Osteoblast (primary cell): Measurements from ENCODE around the gene MLANA. TPM values are rescaled to one million over a fixed set of nuclear protein-coding genes. Genes with fewer than 3 reads are reported as not detected.

Experiments
- DNase-seq: peaks from one replicate; pipeline ENCODE4 v3.0.0; 2011; ENCODE audit warnings: low spot score, mixed read lengths; ENCODE audit not compliant: insufficient read length; ENCODE audit errors: missing footprints
- H2AFZ ChIP-seq: 2 replicates; pipeline ENCODE4 v1.6.0; 2011; ENCODE audit warnings: mild to moderate bottlenecking, low read length
- H3K27ac ChIP-seq: 2 replicates; pipeline ENCODE4 v1.5.1; 2011; ENCODE audit warnings: mild to moderate bottlenecking, low read depth, low read length, moderate library complexity
- H3K27me3 ChIP-seq: 2 replicates; pipeline ENCODE4 v1.6.0; 2012; ENCODE audit warnings: mild to moderate bottlenecking, control low read depth, inconsistent platforms, low read length, moderate library complexity; ENCODE audit not compliant: insufficient read depth
- H3K36me3 ChIP-seq: 2 replicates; pipeline ENCODE4 v1.5.1; 2011; ENCODE audit warnings: mild to moderate bottlenecking, low read length, control low read depth, moderate library complexity; ENCODE audit not compliant: insufficient read depth
- H3K4me1 ChIP-seq: 2 replicates; pipeline ENCODE4 v1.5.1; 2011; ENCODE audit warnings: mild to moderate bottlenecking, low read length, control low read depth, moderate library complexity; ENCODE audit not compliant: insufficient read depth
- H3K4me2 ChIP-seq: 2 replicates; pipeline ENCODE4 v1.6.0; 2011; ENCODE audit warnings: mild to moderate bottlenecking, low read length; ENCODE audit not compliant: insufficient read depth
- H3K4me3 ChIP-seq: fragments of 200-600 bp; sonication (generic); 3 replicates; pipeline ENCODE4 v1.5.1; 2012; ENCODE audit warnings: mild to moderate bottlenecking, low read length, inconsistent platforms; ENCODE audit not compliant: insufficient read depth
- H3K79me2 ChIP-seq: 2 replicates; pipeline ENCODE4 v1.6.0; 2012; ENCODE audit warnings: mild to moderate bottlenecking, low read length, control low read depth, inconsistent platforms; ENCODE audit not compliant: insufficient read depth
- H3K9me3 ChIP-seq: 2 replicates; pipeline ENCODE4 v1.5.1; 2011; ENCODE audit warnings: low read depth, low read length, control low read depth
- H4K20me1 ChIP-seq: 2 replicates; pipeline ENCODE4 v1.6.0; 2012; ENCODE audit warnings: mild to moderate bottlenecking, low read length, control low read depth; ENCODE audit not compliant: insufficient read depth
- CTCF ChIP-seq: IDR thresholded peaks from 2 replicates; pipeline ENCODE4 v1.5.1; 2011; ENCODE audit warnings: mild to moderate bottlenecking, low read depth, low read length, moderate library complexity; ENCODE audit errors: extremely low read depth
- total RNA-seq: library from RNA; depleted of rRNA; stranded (reverse); fragments of >200 nt; gene quantifications from 2 replicates; pipeline ENCODE4 v1.2.3, GENCODE V29; 2012

MLANA gene
- total RNA-seq, 1 donor = not detected

GRCh38 chr9:5917273-5917672 is 26.6 kb downstream of the MLANA start:
- Histone ChIP-seq H3K9me3 (no peaks in the 10 kb centered on the region), H3K27ac (no peak overlapping the region), H3K4me3 (no peak overlapping the region), H3K27me3 (no peaks in the 10 kb centered on the region), H3K79me2 (no peaks in the 10 kb centered on the region), H3K36me3 (peaks cover 21% of the 10 kb centered on the region), H2AFZ (no peak overlapping the region), H3K4me1 (peaks cover 9% of the 10 kb centered on the region), H3K4me2 (no peak overlapping the region), H4K20me1 (no peaks in the 10 kb centered on the region)
- no peak for DNase-seq
- TF ChIP-seq CTCF = no peak

- DNase-seq = no peak
Measured at GRCh38 chr9:5917888-5918287, 27.2 kb downstream of the MLANA start.

GRCh38 chr9:5918460-5918859 is 27.8 kb downstream of the MLANA start:
- peaks cover 9% of the 10 kb centered on the region for H3K4me1 ChIP-seq
- no peak overlapping the region for H3K4me2 ChIP-seq
- no peaks in the 10 kb centered on the region for H4K20me1 ChIP-seq
- H3K4me3 ChIP-seq = no peak overlapping the region
- H3K27ac ChIP-seq = no peak overlapping the region
- TF ChIP-seq CTCF = no peak
- H3K27me3 ChIP-seq = no peaks in the 10 kb centered on the region
- DNase-seq = no peak
- no peaks in the 10 kb centered on the region for H3K9me3 ChIP-seq
- no peaks in the 10 kb centered on the region for H3K79me2 ChIP-seq
- H3K36me3 ChIP-seq = peaks cover 31% of the 10 kb centered on the region
- no peak overlapping the region for H2AFZ ChIP-seq

More at GRCh38 chr9:5917888-5918287, 27.2 kb downstream of the MLANA start:
- Histone ChIP-seq H4K20me1 (no peaks in the 10 kb centered on the region), H3K9me3 (no peaks in the 10 kb centered on the region), H3K4me2 (no peak overlapping the region), H3K79me2 (no peaks in the 10 kb centered on the region), H3K27ac (no peak overlapping the region), H2AFZ (no peak overlapping the region), H3K27me3 (no peaks in the 10 kb centered on the region), H3K4me3 (no peak overlapping the region), H3K4me1 (peaks cover 9% of the 10 kb centered on the region), H3K36me3 (peaks cover 28% of the 10 kb centered on the region)
- no peak for TF ChIP-seq CTCF

GRCh38 chr9:5920860-5921328 is 30.2 kb downstream of the MLANA start:
- TF ChIP-seq CTCF = no peak
- H3K27ac ChIP-seq = no peak overlapping the region
- peak; percentile 60 for DNase-seq

More at GRCh38 chr9:5920860-5921328, 30.2 kb downstream of the MLANA start:
- Histone ChIP-seq H3K4me3 (no peak overlapping the region), H2AFZ (no peak overlapping the region), H3K9me3 (no peaks in the 10 kb centered on the region), H3K4me1 (peaks cover 9% of the 10 kb centered on the region), H4K20me1 (no peaks in the 10 kb centered on the region), H3K4me2 (no peak overlapping the region), H3K27me3 (no peaks in the 10 kb centered on the region), H3K36me3 (peaks cover 41% of the 10 kb centered on the region), H3K79me2 (no peaks in the 10 kb centered on the region)
